T-cell (primary cell): ENCODE data around the gene SACM1L. TPM values are rescaled to one million over a fixed set of nuclear protein-coding genes. Genes with fewer than 3 reads are reported as not detected.
A peak's percentile ranks its signal among the peaks of the same experiment; 100 is the strongest.

Source experiments
- ATAC-seq, 4 experiments: fragments of 200-7000 bp in 3 of 4; fragments of 150-1000 bp in 1 of 4; cut with Tn5 transposase; replicated peaks in 1 of 4; 1 replicate in 3 of 4; 2 replicates in 1 of 4; pipeline ENCODE4 v1.10.0; 2021; ENCODE audit warnings: moderate library complexity in 3 of 4, mild to moderate bottlenecking in 2 of 4, moderate number of reproducible peaks in 1 of 4
- CTCF ChIA-PET, 2 donors: fragments of 300-600 bp; sonication (Branson Sonifier 250); formaldehyde crosslinking; loops; one replicate each; lab custom pipeline; 2022; ENCODE audit warnings: antibody characterized with exemption in 2 of 2; lab: Charles Lee
- POLR2A ChIA-PET, 2 donors: fragments of 300-600 bp; sonication (Branson Sonifier 250); formaldehyde crosslinking; loops; one replicate each; lab custom pipeline; 2022; ENCODE audit warnings: antibody characterized with exemption in 2 of 2; lab: Charles Lee
- DNase-seq, 35 experiments: peaks; one replicate each; pipeline versions ENCODE4 v3.0.0 to v3.0.0-alpha.2; 2013 to 2023
- H3K27ac ChIP-seq: one replicate; pipeline ENCODE4 v1.5.1; 2013; ENCODE audit warnings: low read length
- H3K27me3 ChIP-seq, 2 experiments: replicated peaks in 1 of 2; 1 replicate in 1 of 2; 2 replicates in 1 of 2; pipeline versions ENCODE4 v1.6.1 to v1.7.0; 2013; ENCODE audit warnings: low read length in 1 of 2, mixed read lengths in 1 of 2; ENCODE audit not compliant: control insufficient read depth in 2 of 2, insufficient read depth in 2 of 2; ENCODE audit errors: extremely low read depth in 1 of 2
- H3K36me3 ChIP-seq, 2 donors: 1 replicate in 1 of 2; 2 replicates in 1 of 2; pipeline versions ENCODE4 v1.6.1 to v1.7.0; 2013; ENCODE audit warnings: low read length in 1 of 2; ENCODE audit not compliant: control insufficient read depth in 2 of 2, insufficient read depth in 1 of 2; ENCODE audit errors: extremely low read depth in 1 of 2
- H3K4me1 ChIP-seq, 2 experiments: 1 replicate in 1 of 2; 2 replicates in 1 of 2; pipeline versions ENCODE4 v1.6.1 to v1.7.0; 2013; ENCODE audit warnings: low read length in 2 of 2, mixed read lengths in 1 of 2; ENCODE audit not compliant: insufficient read depth in 2 of 2, control insufficient read depth in 1 of 2; ENCODE audit errors: extremely low read depth in 1 of 2
- H3K4me3 ChIP-seq, 2 donors: 1 replicate in 1 of 2; 2 replicates in 1 of 2; pipeline versions ENCODE4 v1.5.1 to v1.7.0; 2013; ENCODE audit warnings: mild to moderate bottlenecking in 2 of 2, low read length in 1 of 2, moderate library complexity in 1 of 2; ENCODE audit not compliant: control insufficient read depth in 1 of 2; ENCODE audit errors: extremely low read depth in 1 of 2
- H3K9me3 ChIP-seq: 2 replicates; pipeline ENCODE4 v1.7.0; 2013
- H3K27ac Mint-ChIP-seq, 2 donors: one replicate each; pipeline ENCODE4 v1.8.0; 2020 to 2021; ENCODE audit warnings: mild to moderate bottlenecking in 2 of 2, mixed read lengths in 2 of 2
- H3K27me3 Mint-ChIP-seq, 2 donors: one replicate each; pipeline ENCODE4 v1.8.0; 2021 to 2022; ENCODE audit warnings: mixed read lengths in 2 of 2
- H3K36me3 Mint-ChIP-seq: one replicate; pipeline ENCODE4 v1.8.0; 2021; ENCODE audit warnings: mixed read lengths
- H3K4me1 Mint-ChIP-seq, 3 donors: one replicate each; pipeline ENCODE4 v1.8.0; 2020 to 2022; ENCODE audit warnings: mixed read lengths in 3 of 3, mild to moderate bottlenecking in 1 of 3
- H3K4me3 Mint-ChIP-seq, 3 donors: one replicate each; pipeline ENCODE4 v1.8.0; 2020 to 2022; ENCODE audit warnings: mild to moderate bottlenecking in 3 of 3, mixed read lengths in 3 of 3, moderate library complexity in 3 of 3
- H3K9me3 Mint-ChIP-seq, 3 donors: one replicate each; pipeline ENCODE4 v1.8.0; 2020 to 2022; ENCODE audit warnings: mixed read lengths in 3 of 3
- WGBS: methylation state at CpG from one replicate; pipeline ENCODE4 v1.1.5; 2013; ENCODE audit warnings: missing lambda C conversion rate; ENCODE audit not compliant: insufficient coverage; 5-methylcytosine and 5-hydroxymethylcytosine counted together
- total RNA-seq, 35 experiments: library from RNA in 6 of 35; stranded (reverse) in 6 of 35; fragments of 120-200 nt in 1 of 35; gene quantifications; one replicate each; pipeline versions ENCODE4 v1.2.1 to v1.2.4 and lab custom pipeline; 2013 to 2026

Gene SACM1L
- total RNA-seq, 5 donors from 2014 or later (not counting 1 experiment from before 2014, with no cell fraction given) = 62.8 to 81.5 (median 69.1) TPM

GRCh38 chr3:45644063-45644790, 45.0 kb upstream of the SACM1L start:
- peaks cover 41% of the 10 kb centered on the region for H3K36me3 Mint-ChIP-seq
- peaks cover 3 to 10% (median 7%) of the 10 kb centered on the region in 3 donors for H3K4me1 Mint-ChIP-seq
- WGBS = no CpG with 5 or more reads among the region's 11 CpGs
- Histone ChIP-seq H3K27ac (no peak overlapping the region), H3K36me3 (peaks cover 12 to 28% of the 10 kb centered on the region in 2 donors), H3K4me3 (no peak overlapping the region), H3K4me1 (peaks cover 0 to 3% of the 10 kb centered on the region in 2 experiments), H3K27me3 (no peaks in the 10 kb centered on the region), H3K9me3 (peaks cover 3% of the 10 kb centered on the region)
- no peak for ATAC-seq
- no peaks in the 10 kb centered on the region for H3K27me3 Mint-ChIP-seq
- peaks cover 0 to 17% (median 0%) of the 10 kb centered on the region in 3 donors for H3K9me3 Mint-ChIP-seq
- ChIA-PET POLR2A (no interaction called here), CTCF (interaction anchor here in 1 of 2 donors (0.6 to 0.9 kb wide), 3 partner anchors 10 to 13 kb away, joined by 3 read pairs; no protein-coding TSS in a partner anchor)
- no peak overlapping the region for H3K27ac Mint-ChIP-seq
- no peak overlapping the region for H3K4me3 Mint-ChIP-seq
- no peak for DNase-seq

- Histone ChIP-seq H3K4me3 (no peak overlapping the region), H3K36me3 (peaks cover 12 to 28% of the 10 kb centered on the region in 2 donors), H3K9me3 (peaks cover 3% of the 10 kb centered on the region), H3K27me3 (no peaks in the 10 kb centered on the region), H3K27ac (no peak overlapping the region), H3K4me1 (peaks cover 0 to 1% of the 10 kb centered on the region in 2 experiments)
- H3K27ac Mint-ChIP-seq = no peak overlapping the region
- peaks cover 1 to 19% (median 1%) of the 10 kb centered on the region in 3 donors for H3K9me3 Mint-ChIP-seq
- peaks cover 42% of the 10 kb centered on the region for H3K36me3 Mint-ChIP-seq
- ATAC-seq (no peak), DNase-seq (no peak)
- 89% methylated on average over 3 of the region's 5 CpGs for WGBS
- H3K4me1 Mint-ChIP-seq = peaks cover 3 to 7% (median 7%) of the 10 kb centered on the region in 3 donors
- POLR2A ChIA-PET = no interaction called here
- H3K4me3 Mint-ChIP-seq = no peak overlapping the region
- CTCF ChIA-PET = interaction anchor here in 1 of 2 donors (0.7 to 0.9 kb wide), 2 partner anchors 9 to 12 kb away, joined by 3 read pairs; no protein-coding TSS in a partner anchor
- no peaks in the 10 kb centered on the region for H3K27me3 Mint-ChIP-seq
These were observed 44.4 kb upstream of the SACM1L start for GRCh38 chr3:45644791-45645201.

- POLR2A ChIA-PET = interaction anchor here in 1 of 2 donors (0.7 kb wide), 1 partner anchor 1057 kb away, joined by 6 read pairs; no protein-coding TSS in a partner anchor
- H3K4me3 Mint-ChIP-seq = no peak overlapping the region
- H3K36me3 Mint-ChIP-seq = peaks cover 46% of the 10 kb centered on the region
- H3K4me1 Mint-ChIP-seq = peaks cover 0 to 6% (median 3%) of the 10 kb centered on the region in 3 donors
- Histone ChIP-seq H3K4me1 (no peaks in the 10 kb centered on the region), H3K27ac (no peak overlapping the region), H3K9me3 (peaks cover 6% of the 10 kb centered on the region), H3K36me3 (peaks cover 9 to 20% of the 10 kb centered on the region in 2 donors), H3K4me3 (no peak overlapping the region), H3K27me3 (no peaks in the 10 kb centered on the region)
- no peak for ATAC-seq
- CTCF ChIA-PET = interaction anchor here in 1 of 2 donors (0.6 to 0.7 kb wide), 4 partner anchors 10 to 605 kb away, joined by 3 to 9 read pairs (median 4); no protein-coding TSS in a partner anchor
- peaks cover 3 to 22% (median 4%) of the 10 kb centered on the region in 3 donors for H3K9me3 Mint-ChIP-seq
- DNase-seq = no peak
- H3K27me3 Mint-ChIP-seq = no peaks in the 10 kb centered on the region
- no CpG with 5 or more reads among the region's 6 CpGs for WGBS
- no peak overlapping the region for H3K27ac Mint-ChIP-seq
These were observed 43.1 kb upstream of the SACM1L start for GRCh38 chr3:45646051-45646585.

- H3K27ac Mint-ChIP-seq = peak overlapping the region in 1 of 2 donors; percentile 6
- no peak for DNase-seq
- WGBS = 94% methylated on average over 4 of the region's 6 CpGs
These were observed 42.0 kb upstream of the SACM1L start for GRCh38 chr3:45647148-45647619.

GRCh38 chr3:45653205-45653604, 36.0 kb upstream of the SACM1L start:
- no peaks in the 10 kb centered on the region for H3K27me3 ChIP-seq
- Mint-ChIP-seq H3K27me3 (no peaks in the 10 kb centered on the region), H3K36me3 (peaks cover 27% of the 10 kb centered on the region), H3K4me3 (no peak overlapping the region), H3K4me1 (peaks cover 13 to 33% (median 14%) of the 10 kb centered on the region in 3 donors), H3K27ac (no peak overlapping the region), H3K9me3 (peaks cover 3 to 15% (median 4%) of the 10 kb centered on the region in 3 donors)
- WGBS = no CpG with 5 or more reads among the region's 3 CpGs
- CTCF ChIA-PET = interaction anchor here (0.9 to 1.0 kb wide), 2 partner anchors 18 to 143 kb away, joined by 3 to 4 read pairs; no protein-coding TSS in a partner anchor
- DNase-seq (no peak), ATAC-seq (no peak)
- H3K4me1 ChIP-seq = peaks cover 0 to 5% of the 10 kb centered on the region in 2 experiments
- H3K36me3 ChIP-seq = no peaks in the 10 kb centered on the region
- no peak overlapping the region for H3K4me3 ChIP-seq
- POLR2A ChIA-PET = no interaction called here
- no peak overlapping the region for H3K27ac ChIP-seq
- H3K9me3 ChIP-seq = peaks cover 3% of the 10 kb centered on the region

More at GRCh38 chr3:45647148-45647619, 42.0 kb upstream of the SACM1L start:
- Histone ChIP-seq H3K9me3 (peaks cover 6% of the 10 kb centered on the region), H3K27ac (no peak overlapping the region), H3K4me3 (no peak overlapping the region), H3K36me3 (peaks cover 9 to 16% of the 10 kb centered on the region in 2 donors), H3K4me1 (no peaks in the 10 kb centered on the region), H3K27me3 (no peaks in the 10 kb centered on the region)
- H3K27me3 Mint-ChIP-seq = no peaks in the 10 kb centered on the region
- no peak for ATAC-seq
- H3K4me1 Mint-ChIP-seq = peaks cover 3 to 9% (median 4%) of the 10 kb centered on the region in 3 donors
- CTCF ChIA-PET = interaction anchor here in 1 of 2 donors (0.5 kb wide), 1 partner anchor 10 kb away, joined by 4 read pairs; no protein-coding TSS in a partner anchor
- H3K4me3 Mint-ChIP-seq = no peak overlapping the region
- H3K9me3 Mint-ChIP-seq = peaks cover 3 to 22% (median 4%) of the 10 kb centered on the region in 3 donors
- POLR2A ChIA-PET = no interaction called here
- peaks cover 46% of the 10 kb centered on the region for H3K36me3 Mint-ChIP-seq

- Mint-ChIP-seq H3K9me3 (peaks cover 3 to 5% (median 4%) of the 10 kb centered on the region in 3 donors), H3K4me3 (no peak overlapping the region), H3K4me1 (peaks cover 13 to 34% (median 14%) of the 10 kb centered on the region in 3 donors), H3K27ac (peak overlapping the region; percentile 7 to 79), H3K27me3 (no peaks in the 10 kb centered on the region), H3K36me3 (peaks cover 17% of the 10 kb centered on the region)
- Histone ChIP-seq H3K36me3 (no peaks in the 10 kb centered on the region), H3K4me1 (peaks cover 0 to 5% of the 10 kb centered on the region in 2 experiments), H3K4me3 (no peak overlapping the region), H3K27ac (no peak overlapping the region), H3K27me3 (no peaks in the 10 kb centered on the region), H3K9me3 (peaks cover 2% of the 10 kb centered on the region)
- 80% methylated on average over 1 of the region's 6 CpGs for WGBS
- ATAC-seq = no peak
- CTCF ChIA-PET = interaction anchor here (0.6 to 3.1 kb wide), 11 partner anchors 10 to 540 kb away, joined by 3 to 33 read pairs (median 4); no protein-coding TSS in a partner anchor
- POLR2A ChIA-PET = interaction anchor here (0.6 kb wide), 2 partner anchors 130 to 611 kb away, joined by 5 to 6 read pairs; no protein-coding TSS in a partner anchor
- DNase-seq = no peak
These were observed 34.7 kb upstream of the SACM1L start for GRCh38 chr3:45654397-45654944.
